NCI-H345 treated with DMSO at 0.1 percent for 48 hours (cell line): ENCODE measurements around the gene BRIP1.
"Not testable (repeated sequence)": the region's sequence is repeated elsewhere in the genome, so short reads cannot be mapped to it uniquely, and the experiment has no call there.

Experiments used
- DNase-seq: peaks from one replicate; lab custom pipeline; 2025; ENCODE audit not compliant: unreplicated experiment; lab: John Stamatoyannopoulos, UW

The BRIP1 gene

GRCh38 chr17:61805399-61805798 is 57.9 kb downstream of the BRIP1 start:
- no peak for DNase-seq

- no peak for DNase-seq
These were observed 59.5 kb downstream of the BRIP1 start for GRCh38 chr17:61803796-61804195.

- no peak for DNase-seq
These were observed 60.1 kb downstream of the BRIP1 start for GRCh38 chr17:61803216-61803615.

- no peak for DNase-seq
These were observed 63.4 kb downstream of the BRIP1 start for GRCh38 chr17:61799812-61800484.

GRCh38 chr17:61797283-61797682 is 66.0 kb downstream of the BRIP1 start:
- no peak for DNase-seq

- DNase-seq = no peak
These were observed 67.8 kb downstream of the BRIP1 start for GRCh38 chr17:61795546-61795945.

- DNase-seq = no peak
These were observed 68.5 kb downstream of the BRIP1 start for GRCh38 chr17:61794792-61795191.

- no peak for DNase-seq
These were observed 69.1 kb downstream of the BRIP1 start for GRCh38 chr17:61794242-61794641.

GRCh38 chr17:61793565-61793964 is 69.8 kb downstream of the BRIP1 start:
- DNase-seq = no peak

GRCh38 chr17:61789872-61790271 is 73.5 kb downstream of the BRIP1 start:
- no peak for DNase-seq

- DNase-seq = no peak
These were observed 77.2 kb downstream of the BRIP1 start for GRCh38 chr17:61786088-61786487.

GRCh38 chr17:61784510-61784909 is 78.8 kb downstream of the BRIP1 start:
- no peak for DNase-seq

GRCh38 chr17:61783556-61784304 is 79.6 kb downstream of the BRIP1 start:
- DNase-seq = no peak

- DNase-seq = no peak
These were observed 80.2 kb downstream of the BRIP1 start for GRCh38 chr17:61783120-61783519.

GRCh38 chr17:61782683-61783082 is 80.6 kb downstream of the BRIP1 start:
- DNase-seq = no peak

- DNase-seq = no peak
These were observed 88.0 kb downstream of the BRIP1 start for GRCh38 chr17:61775364-61775763.

- no peak for DNase-seq
These were observed 88.6 kb downstream of the BRIP1 start for GRCh38 chr17:61774724-61775123.

GRCh38 chr17:61774087-61774486 is 89.2 kb downstream of the BRIP1 start:
- DNase-seq = not testable (repeated sequence)

GRCh38 chr17:61770752-61771533 is 92.4 kb downstream of the BRIP1 start:
- no peak for DNase-seq

- no peak for DNase-seq
These were observed 93.3 kb downstream of the BRIP1 start for GRCh38 chr17:61770043-61770442.

GRCh38 chr17:61768405-61768804 is 94.9 kb downstream of the BRIP1 start:
- no peak for DNase-seq

GRCh38 chr17:61766520-61766919 is 96.8 kb downstream of the BRIP1 start:
- no peak for DNase-seq
